MCF 10A (cell line): ENCODE measurements around the gene SCRN3. TPM values are rescaled to one million over a fixed set of nuclear protein-coding genes. Genes with fewer than 3 reads are reported as not detected.

Source experiments
- BruUV-seq: library from RNA; stranded (reverse); fragments of 400-500 nt; replicated peaks from 2 replicates; lab custom pipeline; 2021; lab: Mats Ljungman, UMichigan
- CTCF ChIA-PET: fragments of 300-600 bp; sonication (Branson Sonifier 250); formaldehyde crosslinking; extraction: SDS; loops from one replicate; lab custom pipeline; 2021; ENCODE audit warnings: antibody characterized with exemption, inconsistent platforms; lab: Yijun Ruan, JAX
- POLR2A ChIA-PET: fragments of 300-600, 350-650 bp; sonication (Branson Sonifier 250); formaldehyde crosslinking; extraction: SDS; loops from one replicate; lab custom pipeline; 2020; ENCODE audit warnings: antibody characterized with exemption, inconsistent platforms; lab: Yijun Ruan, JAX
- DNase-seq: peaks from one replicate; pipeline ENCODE4 v3.0.0-alpha.2; 2018; ENCODE audit not compliant: unreplicated experiment
- H3K27ac Mint-ChIP-seq: one replicate; pipeline ENCODE4 v1.8.0; 2022; ENCODE audit warnings: mild to moderate bottlenecking, low read depth, mixed read lengths; ENCODE audit not compliant: unreplicated experiment
- H3K27me3 Mint-ChIP-seq: one replicate; pipeline ENCODE4 v1.8.0; 2022; ENCODE audit warnings: mixed read lengths; ENCODE audit not compliant: insufficient read depth, unreplicated experiment
- H3K36me3 Mint-ChIP-seq: one replicate; pipeline ENCODE4 v1.8.0; 2022; ENCODE audit warnings: mild to moderate bottlenecking, moderate library complexity, mixed read lengths; ENCODE audit not compliant: insufficient read depth, unreplicated experiment
- H3K4me1 Mint-ChIP-seq: one replicate; pipeline ENCODE4 v1.8.0; 2022; ENCODE audit warnings: mixed read lengths; ENCODE audit not compliant: insufficient read depth, unreplicated experiment
- H3K4me3 Mint-ChIP-seq: one replicate; pipeline ENCODE4 v1.8.0; 2022; ENCODE audit warnings: mild to moderate bottlenecking, moderate library complexity, mixed read lengths; ENCODE audit not compliant: unreplicated experiment
- H3K9me3 Mint-ChIP-seq: one replicate; pipeline ENCODE4 v1.8.0; 2022; ENCODE audit warnings: mixed read lengths; ENCODE audit not compliant: unreplicated experiment
- intact Hi-C: fragments of 100-400 bp; cut with micrococcal nuclease; formaldehyde crosslinking; loops from 2 replicates; pipeline ENCODE4 v1.14.1; 2022
- total RNA-seq: library from RNA; stranded (reverse); gene quantifications from 2 replicates; pipeline ENCODE4 v1.2.3, GENCODE V29; 2022
- TF ChIP-seq, protein P1 (sequence below): fragments of 200-600 bp; IDR thresholded peaks from one replicate; pipeline ENCODE4 v1.8.0; 2022; ENCODE audit warnings: antibody characterized with exemption, mild to moderate bottlenecking; ENCODE audit not compliant: unreplicated experiment

The SCRN3 gene
- total RNA-seq, 1 experiment from 2014 or later, result 27.3 TPM

DNA sequence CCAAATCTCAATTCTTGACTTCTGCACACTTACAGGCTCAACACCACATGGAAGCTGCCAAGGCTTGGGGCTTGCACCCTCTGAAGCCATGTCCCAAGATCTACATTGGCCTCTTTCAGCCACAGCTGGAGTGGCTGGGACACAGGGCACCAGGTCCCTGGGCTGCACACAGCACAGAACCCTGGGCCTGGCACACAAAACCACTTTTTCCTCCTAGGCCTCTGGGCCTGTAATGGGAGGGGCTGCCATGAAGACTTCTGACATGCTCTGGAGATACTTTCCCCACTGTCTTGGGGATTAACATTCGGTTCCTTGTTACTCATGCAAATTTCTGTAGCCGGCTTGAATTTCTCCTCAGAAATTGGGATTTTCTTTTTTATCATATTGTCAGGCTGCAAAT lies 30.9 kb upstream of the SCRN3 start:
- no peaks in the 10 kb centered on the region for H3K4me1 Mint-ChIP-seq
- ChIA-PET POLR2A (no interaction called here), CTCF (interaction anchor here (0.6 to 1.2 kb wide), 2 partner anchors 14 to 71 kb away, joined by 3 to 4 read pairs; no protein-coding TSS in a partner anchor)
- no peak overlapping the region for H3K27ac Mint-ChIP-seq
- no peaks in the 10 kb centered on the region for H3K27me3 Mint-ChIP-seq
- H3K4me3 Mint-ChIP-seq, result no peak overlapping the region
- peaks cover 55% of the 10 kb centered on the region for H3K36me3 Mint-ChIP-seq
- intact Hi-C loops, result no loop called here
- peaks cover 8% of the 10 kb centered on the region for H3K9me3 Mint-ChIP-seq
- BruUV-seq, result no TSS peak
- no peak for DNase-seq
- TF ChIP-seq, protein P1, sequence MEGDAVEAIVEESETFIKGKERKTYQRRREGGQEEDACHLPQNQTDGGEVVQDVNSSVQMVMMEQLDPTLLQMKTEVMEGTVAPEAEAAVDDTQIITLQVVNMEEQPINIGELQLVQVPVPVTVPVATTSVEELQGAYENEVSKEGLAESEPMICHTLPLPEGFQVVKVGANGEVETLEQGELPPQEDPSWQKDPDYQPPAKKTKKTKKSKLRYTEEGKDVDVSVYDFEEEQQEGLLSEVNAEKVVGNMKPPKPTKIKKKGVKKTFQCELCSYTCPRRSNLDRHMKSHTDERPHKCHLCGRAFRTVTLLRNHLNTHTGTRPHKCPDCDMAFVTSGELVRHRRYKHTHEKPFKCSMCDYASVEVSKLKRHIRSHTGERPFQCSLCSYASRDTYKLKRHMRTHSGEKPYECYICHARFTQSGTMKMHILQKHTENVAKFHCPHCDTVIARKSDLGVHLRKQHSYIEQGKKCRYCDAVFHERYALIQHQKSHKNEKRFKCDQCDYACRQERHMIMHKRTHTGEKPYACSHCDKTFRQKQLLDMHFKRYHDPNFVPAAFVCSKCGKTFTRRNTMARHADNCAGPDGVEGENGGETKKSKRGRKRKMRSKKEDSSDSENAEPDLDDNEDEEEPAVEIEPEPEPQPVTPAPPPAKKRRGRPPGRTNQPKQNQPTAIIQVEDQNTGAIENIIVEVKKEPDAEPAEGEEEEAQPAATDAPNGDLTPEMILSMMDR, result no peak

DNA sequence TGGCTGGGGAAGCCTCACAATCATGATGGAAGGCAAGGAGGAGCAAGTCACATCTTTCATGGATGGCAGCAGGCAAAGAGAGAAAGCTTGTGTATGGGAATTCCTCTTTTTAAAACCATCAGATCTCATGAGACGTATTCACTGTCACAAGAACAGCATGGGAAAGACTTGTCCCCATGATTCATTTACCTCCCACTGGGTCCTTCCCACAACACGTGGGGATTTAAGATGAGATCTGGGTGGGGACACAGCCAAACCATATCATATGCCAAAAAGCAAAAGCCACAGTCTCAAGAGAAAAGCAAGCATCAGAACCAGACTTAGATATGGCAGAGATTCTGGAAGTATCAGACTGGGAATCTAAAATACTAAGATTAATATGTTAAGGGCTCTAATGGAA lies 30.0 kb upstream of the SCRN3 start:
- Mint-ChIP-seq H3K27ac (no peak overlapping the region), H3K36me3 (peaks cover 63% of the 10 kb centered on the region), H3K4me3 (no peak overlapping the region), H3K4me1 (no peaks in the 10 kb centered on the region), H3K9me3 (peaks cover 8% of the 10 kb centered on the region), H3K27me3 (no peaks in the 10 kb centered on the region)
- TF ChIP-seq, protein P1, result no peak
- DNase-seq, result no peak
- CTCF ChIA-PET, result interaction anchor here (0.6 kb wide), 1 partner anchor 47 kb away, joined by 4 read pairs; no protein-coding TSS in a partner anchor
- no TSS peak for BruUV-seq
- POLR2A ChIA-PET, result interaction anchor here (0.6 kb wide), 1 partner anchor 16 kb away, joined by 3 read pairs; no protein-coding TSS in a partner anchor
- intact Hi-C loops, result no loop called here

DNA sequence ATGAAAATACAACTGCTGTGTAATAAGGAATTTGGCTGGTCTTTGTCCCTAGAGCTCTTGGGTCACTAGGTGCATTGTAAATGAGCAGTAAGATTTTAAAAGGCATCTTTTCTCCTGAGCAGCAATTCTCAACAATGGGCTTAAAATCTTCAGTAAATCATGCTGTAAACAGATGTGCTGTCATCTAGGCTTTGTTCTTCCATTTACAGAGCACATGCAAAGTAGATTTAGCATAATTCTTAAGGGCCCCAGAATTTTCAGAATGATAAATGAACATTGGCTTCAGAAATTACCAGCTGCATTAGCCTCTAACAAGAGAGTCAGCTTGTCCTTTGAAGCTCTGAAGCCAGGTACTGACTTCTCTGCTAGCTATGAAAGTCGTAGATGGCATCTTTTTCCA lies 26.8 kb upstream of the SCRN3 start:
- no TSS peak for BruUV-seq
- Mint-ChIP-seq H3K9me3 (peaks cover 8% of the 10 kb centered on the region), H3K4me3 (no peak overlapping the region), H3K27ac (no peak overlapping the region), H3K4me1 (no peaks in the 10 kb centered on the region), H3K27me3 (no peaks in the 10 kb centered on the region), H3K36me3 (peaks cover 75% of the 10 kb centered on the region)
- TF ChIP-seq, protein P1, result no peak
- ChIA-PET CTCF (interaction anchor here (0.6 to 1.7 kb wide), 5 partner anchors 10 to 1691 kb away, joined by 3 to 7 read pairs (median 4); no protein-coding TSS in a partner anchor), POLR2A (interaction anchor here (1.1 kb wide), 1 partner anchor 121 kb away, joined by 3 read pairs; the partner anchor contains the start of gene OLA1)
- intact Hi-C loops, result no loop called here
- no peak for DNase-seq

DNA sequence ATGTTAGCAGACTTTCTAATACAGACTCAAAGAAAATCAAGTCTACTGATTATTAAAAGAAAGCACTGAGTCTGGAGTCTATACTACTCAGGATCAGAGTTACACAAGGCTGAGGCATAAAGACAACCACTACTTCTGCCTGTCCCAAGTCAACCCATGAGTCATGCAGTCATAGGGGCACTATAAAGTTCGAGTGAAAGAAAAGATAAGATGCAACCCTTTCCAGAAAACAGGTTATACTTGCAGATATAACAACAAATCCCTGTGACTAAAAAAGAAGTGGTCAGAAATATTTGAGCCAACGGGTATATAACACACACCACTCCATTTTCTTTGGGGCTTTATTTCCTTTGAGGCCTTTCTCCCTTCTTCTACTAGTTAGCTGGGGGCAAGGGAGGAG lies 18.6 kb upstream of the SCRN3 start:
- POLR2A ChIA-PET, result no interaction called here
- no peaks in the 10 kb centered on the region for H3K9me3 Mint-ChIP-seq
- no peak overlapping the region for H3K4me3 Mint-ChIP-seq
- no peak overlapping the region for H3K27ac Mint-ChIP-seq
- H3K4me1 Mint-ChIP-seq, result no peaks in the 10 kb centered on the region
- BruUV-seq, result no TSS peak
- intact Hi-C loops, result no loop called here
- TF ChIP-seq, protein P1, result no peak
- H3K36me3 Mint-ChIP-seq, result peaks cover 94% of the 10 kb centered on the region
- no peaks in the 10 kb centered on the region for H3K27me3 Mint-ChIP-seq
- peak; percentile 9 for DNase-seq
- CTCF ChIA-PET, result interaction anchor here (0.6 kb wide), 1 partner anchor 37 kb away, joined by 3 read pairs; no protein-coding TSS in a partner anchor
